A549 treated with dexamethasone at 1 μM for 4 hours (cell line): ENCODE results near the gene ACADS. TPM values are rescaled to one million over a fixed set of nuclear protein-coding genes. Genes with fewer than 3 reads are reported as not detected.

Experiments used
- total RNA-seq: library from RNA; stranded (reverse); fragments of 200-300 nt; extraction: Qiagen RNA extraction; gene quantifications from 5 replicates; pipeline ENCODE4 v1.2.3, GENCODE V29; 2022

ACADS gene
- total RNA-seq: 8.8 to 11.9 TPM (median 9.7 TPM) in 5 replicates

GRCh38 chr12:120725659-120726509 is at the start of gene ACADS:
ACADS (plus strand) TSS chr12:120725826; CDS start chr12:120725886, 60 bp downstream.

GRCh38 chr12:120686690-120687577 is 38.7 kb upstream of the ACADS start, which contains the start of gene MLEC:
MLEC (plus strand) TSS chr12:120687149; CDS start chr12:120687297, 148 bp downstream.

GRCh38 chr12:120710031-120710804 is 15.4 kb upstream of the ACADS start, which contains the start of gene UNC119B:
UNC119B (plus strand) TSS chr12:120710458; CDS start chr12:120710475, 17 bp downstream.

Other genes with a start within 250 kb of the ACADS start
- 602 to 740 TPM (median 629 TPM) in 5 replicates for gene DYNLL1, start 229.7 kb upstream of the ACADS start, total RNA-seq
- 25.7 to 27.0 TPM (median 26.7 TPM) in 5 replicates for gene COQ5, start 196.7 kb upstream of the ACADS start, total RNA-seq
- gene RNF10, start 191.5 kb upstream of the ACADS start, total RNA-seq: 93.9 to 116 TPM (median 103 TPM) in 5 replicates
- gene POP5, start 144.4 kb upstream of the ACADS start, total RNA-seq: 46.9 to 53.4 TPM (median 48.7 TPM) in 5 replicates
- 0.18 to 0.54 TPM (median 0.28 TPM) in 5 replicates for gene CABP1, start 85.2 kb upstream of the ACADS start, total RNA-seq
- gene MLEC, start 38.7 kb upstream of the ACADS start, total RNA-seq: 83.7 to 105 TPM (median 91.1 TPM) in 5 replicates
- 23.4 to 28.0 TPM (median 27.0 TPM) in 5 replicates for gene UNC119B, start 15.4 kb upstream of the ACADS start, total RNA-seq
- 33.3 to 57.5 TPM (median 52.1 TPM) in 5 replicates for gene SPPL3, start 178.5 kb downstream of the ACADS start, total RNA-seq